Endothelial cell of umbilical vein (primary cell): Measurements from ENCODE around the gene HAND1. TPM values are rescaled to one million over a fixed set of nuclear protein-coding genes. Genes with fewer than 3 reads are reported as not detected.

Experiments used
- BruUV-seq: library from RNA; stranded (reverse); fragments of 400-500 nt; replicated peaks from 2 replicates; lab custom pipeline; 2021; lab: Mats Ljungman, UMichigan
- CTCF ChIA-PET: fragments of 300-600, 350-600 bp; sonication (Branson Sonifier 250); formaldehyde crosslinking; loops from one replicate; lab custom pipeline; 2021; ENCODE audit warnings: antibody characterized with exemption, inconsistent platforms; lab: Charles Lee
- POLR2A ChIA-PET: fragments of 300-600, 350-600 bp; sonication (Branson Sonifier 250); formaldehyde crosslinking; loops from one replicate; lab custom pipeline; 2021; ENCODE audit warnings: antibody characterized with exemption, inconsistent platforms; lab: Charles Lee
- DNase-seq: peaks from one replicate; pipeline ENCODE4 v3.0.0-alpha.2; 2011; ENCODE audit warnings: low read depth, low spot score
- FAIRE-seq: peaks from 2 replicates; lab custom pipeline; 2011; peaks lifted over from hg19 to GRCh38; lab: Jason Lieb, UNC
- H2AFZ ChIP-seq: 2 replicates; pipeline ENCODE4 v1.6.0; 2012; ENCODE audit warnings: low read depth, low read length, control low read depth, inconsistent platforms
- H3K27ac ChIP-seq: 2 replicates; pipeline ENCODE4 v1.5.1; 2011; ENCODE audit warnings: low read depth, mild to moderate bottlenecking, control low read depth, low read length, moderate library complexity; ENCODE audit not compliant: insufficient read depth
- H3K27me3 ChIP-seq, 2 experiments: 2 replicates each; pipeline versions ENCODE4 v1.6.0 to v1.6.1; 2011; ENCODE audit warnings: low read length in 2 of 2, mixed read lengths in 1 of 2; ENCODE audit not compliant: control insufficient read depth in 2 of 2, insufficient read depth in 2 of 2
- H3K36me3 ChIP-seq, 2 experiments: 2 replicates in 1 of 2; 3 replicates in 1 of 2; pipeline ENCODE4 v1.5.1; 2011; ENCODE audit warnings: low read length in 2 of 2, mild to moderate bottlenecking in 1 of 2, moderate library complexity in 1 of 2; ENCODE audit not compliant: control insufficient read depth in 2 of 2, insufficient read depth in 2 of 2; ENCODE audit errors: extremely low read depth in 1 of 2
- H3K4me1 ChIP-seq: 3 replicates; pipeline ENCODE4 v1.5.1; 2011; ENCODE audit warnings: mild to moderate bottlenecking, low read length; ENCODE audit not compliant: control insufficient read depth, insufficient read depth; ENCODE audit errors: extremely low read depth
- H3K4me2 ChIP-seq: 2 replicates; pipeline ENCODE4 v1.6.1; 2011; ENCODE audit warnings: low read length, control low read depth, mixed read lengths; ENCODE audit not compliant: insufficient read depth
- H3K4me3 ChIP-seq, 3 experiments: fragments of 200-600 bp in 1 of 3; sonication (generic), shearing (Covaris generic) in 1 of 3; replicated peaks in 1 of 3; 2 replicates each; pipeline ENCODE4 v1.5.1; 2011 to 2016; ENCODE audit warnings: control low read depth in 3 of 3, low read length in 3 of 3, mild to moderate bottlenecking in 2 of 3, inconsistent platforms in 1 of 3, low read depth in 1 of 3, moderate library complexity in 1 of 3; ENCODE audit not compliant: insufficient read depth in 1 of 3
- H3K79me2 ChIP-seq: 2 replicates; pipeline ENCODE4 v1.6.0; 2012; ENCODE audit warnings: low read length, inconsistent platforms; ENCODE audit not compliant: control insufficient read depth, insufficient read depth
- H3K9ac ChIP-seq: replicated peaks from 2 replicates; pipeline ENCODE3; 2011; ENCODE audit warnings: low read length, control low read depth; ENCODE audit not compliant: insufficient read depth; ENCODE audit errors: extremely low read depth
- H3K9me1 ChIP-seq: replicated peaks from 3 replicates; pipeline ENCODE4 v1.6.0; 2011; ENCODE audit warnings: mild to moderate bottlenecking, low read length; ENCODE audit not compliant: control insufficient read depth, insufficient read depth; ENCODE audit errors: extremely low read depth
- H3K9me3 ChIP-seq: replicated peaks from 2 replicates; pipeline ENCODE4 v1.5.1; 2012; ENCODE audit warnings: low read length, inconsistent platforms; ENCODE audit not compliant: control insufficient read depth, insufficient read depth
- H4K20me1 ChIP-seq: replicated peaks from 2 replicates; pipeline ENCODE3; 2011; ENCODE audit warnings: mild to moderate bottlenecking, low read length; ENCODE audit not compliant: control insufficient read depth, insufficient read depth; ENCODE audit errors: extremely low read depth
- CTCF ChIP-seq, 2 donors: IDR thresholded peaks; 1 replicate in 1 of 2; 2 replicates in 1 of 2; pipeline ENCODE4 v1.5.1; 2011; ENCODE audit warnings: low read length in 2 of 2, mild to moderate bottlenecking in 2 of 2, moderate library complexity in 2 of 2, control low read depth in 1 of 2, inconsistent platforms in 1 of 2, low read depth in 1 of 2; ENCODE audit not compliant: insufficient read depth in 1 of 2; ENCODE audit errors: extremely low read depth in 1 of 2
- EZH2 ChIP-seq: IDR thresholded peaks from 2 replicates; pipeline ENCODE4 v1.6.1; 2012; ENCODE audit warnings: borderline replicate concordance, low read depth, mild to moderate bottlenecking, moderate library complexity, low read length, inconsistent platforms; ENCODE audit not compliant: severe bottlenecking
- FOS ChIP-seq: IDR thresholded peaks from 2 replicates; pipeline ENCODE4 v1.6.1; 2011; ENCODE audit warnings: mild to moderate bottlenecking, low read length, moderate library complexity, borderline replicate concordance; ENCODE audit not compliant: insufficient read depth
- GATA2 ChIP-seq: IDR thresholded peaks from 2 replicates; pipeline ENCODE4 v1.7.0; 2011; ENCODE audit warnings: low read depth, mild to moderate bottlenecking, moderate library complexity, mixed read lengths, low read length; ENCODE audit not compliant: insufficient read length, insufficient read depth
- JUN ChIP-seq: IDR thresholded peaks from 2 replicates; pipeline ENCODE4 v1.6.1; 2011; ENCODE audit warnings: borderline replicate concordance, low read depth; ENCODE audit not compliant: insufficient read length, insufficient read depth
- MAX ChIP-seq: IDR thresholded peaks from 2 replicates; pipeline ENCODE4 v1.6.1; 2011; ENCODE audit not compliant: insufficient read depth, insufficient read length
- MYC ChIP-seq: IDR thresholded peaks from one replicate; pipeline ENCODE4 v1.6.1; 2011; ENCODE audit warnings: mild to moderate bottlenecking, low read depth, low read length
- POLR2A ChIP-seq: IDR thresholded peaks from 2 replicates; pipeline ENCODE4 v1.6.1; 2012; ENCODE audit warnings: low read depth, mild to moderate bottlenecking, control low read depth, low read length
- POLR2AphosphoS5 ChIP-seq: IDR thresholded peaks from 2 replicates; pipeline ENCODE4 v1.6.1; 2012; ENCODE audit warnings: low read depth, mild to moderate bottlenecking, control low read depth, low read length, moderate library complexity; ENCODE audit not compliant: insufficient read depth
- dilution Hi-C: fragments of 300-500 bp; cut with MboI; formaldehyde crosslinking; loops from one replicate; pipeline ENCODE4 v1.15.0; 2019; ENCODE audit warnings: low sequenced_read_pairs; ENCODE audit not compliant: extremely low pct_ligation_motif_present
- intact Hi-C: fragments of 100-400 bp; cut with micrococcal nuclease; formaldehyde crosslinking; loops from one replicate; pipeline ENCODE4 v1.10.0; 2022
- polyA plus RNA-seq, 4 experiments: library from polyadenylated mRNA; depleted of rRNA in 3 of 4; stranded (reverse) in 3 of 4; unstranded in 1 of 4; fragments of >200 nt; gene quantifications; 2 replicates each; pipeline versions ENCODE4 v1.2.1 to v1.2.3, GENCODE V29; 2011 to 2012; ENCODE audit warnings: missing spikeins in 1 of 4
- total RNA-seq: library from RNA; stranded (reverse); gene quantifications from 2 replicates; pipeline ENCODE4 v1.2.3, GENCODE V29; 2021

HAND1 gene
- total and polyA plus RNA-seq, 2 donors (not counting 3 experiments of a cell fraction or from before 2014, with no cell fraction given): not detected

- ChIA-PET POLR2A (no interaction called here), CTCF (no interaction called here)
- no peaks in the 10 kb centered on the region for H4K20me1 ChIP-seq
- FAIRE-seq: no peak
- DNase-seq: no peak
- H3K27me3 ChIP-seq: no peaks in the 10 kb centered on the region
- H3K4me2 ChIP-seq: no peak overlapping the region
- intact Hi-C loops: loop anchor here (10.0 kb wide), 1 partner anchor 414 kb away; the partner anchor contains the start of genes CNOT8 and FAXDC2
- peaks cover 3 to 9% of the 10 kb centered on the region in 2 experiments for H3K36me3 ChIP-seq
- H3K79me2 ChIP-seq: no peaks in the 10 kb centered on the region
- H3K9me3 ChIP-seq: no peaks in the 10 kb centered on the region
- no peak overlapping the region for H2AFZ ChIP-seq
- no peak overlapping the region for H3K9ac ChIP-seq
- no TSS peak for BruUV-seq
- dilution Hi-C loops: no loop called here
- TF ChIP-seq MAX (no peak), POLR2A (no peak), GATA2 (no peak), CTCF (IDR thresholded peaks at IDR 0.05; ENCODE audit: extremely low read depth in 1 of 2, insufficient read depth in 1 of 2, low read depth in 1 of 2, low read length in 2 of 2) (no peak), MYC (no peak), EZH2 (no peak), JUN (no peak), POLR2AphosphoS5 (no peak), FOS (no peak)
- H3K4me3 ChIP-seq: no peak overlapping the region
- no peak overlapping the region for H3K27ac ChIP-seq
- no peaks in the 10 kb centered on the region for H3K9me1 ChIP-seq
- peaks cover 8% of the 10 kb centered on the region for H3K4me1 ChIP-seq
Observed at GRCh38 chr5:154440540-154440939, 37.5 kb downstream of the HAND1 start.
